GM21576 (cell line): ENCODE results near the gene BRAT1.

Experiments used
- ATAC-seq: cut with Tn5 transposase; IDR thresholded peaks from one replicate; pipeline ENCODE4 v1.9.1; 2021; ENCODE audit warnings: mild to moderate bottlenecking, moderate library complexity; ENCODE audit not compliant: unreplicated experiment

The BRAT1 gene

DNA sequence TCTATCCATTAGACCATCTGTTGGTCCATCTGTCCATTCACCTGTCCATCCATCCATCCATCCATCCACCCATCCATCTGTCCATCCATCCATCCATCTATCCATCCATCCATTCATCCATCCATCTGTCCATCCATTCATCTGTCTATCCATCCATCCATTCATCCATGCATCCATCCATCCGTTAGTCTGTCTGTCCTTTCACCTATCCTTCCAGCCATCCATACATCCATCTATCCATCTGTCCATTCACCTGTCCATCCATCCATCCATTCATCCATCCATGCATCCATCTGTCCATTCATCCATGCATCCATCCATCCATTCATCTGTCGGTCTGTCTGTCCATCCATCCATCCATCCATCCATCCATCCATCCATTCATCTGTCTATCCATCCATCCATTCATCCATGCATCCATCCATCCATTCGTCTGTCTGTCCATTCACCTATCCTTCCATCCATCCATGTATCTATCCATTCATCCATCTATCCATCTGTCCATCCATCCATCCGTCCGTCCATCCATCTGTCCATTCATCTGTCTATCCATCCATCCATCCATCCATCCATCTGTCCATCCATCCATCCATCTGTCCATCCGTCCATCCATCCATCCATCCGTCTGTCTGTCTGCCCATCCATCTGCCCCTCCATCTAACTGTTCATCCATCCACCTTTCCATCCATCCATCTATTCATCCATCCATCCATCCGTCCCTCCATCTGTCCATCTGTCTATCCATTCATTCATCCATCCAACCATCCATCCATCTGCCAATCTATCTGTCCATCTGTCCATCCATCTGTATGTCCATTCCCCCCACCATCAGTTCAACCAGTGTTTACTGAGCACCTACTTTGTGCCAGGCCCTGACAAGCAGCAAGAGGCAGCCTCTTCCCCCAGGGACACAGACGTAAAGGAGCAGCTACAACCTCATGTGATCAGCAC is 40.6 kb downstream of the BRAT1 start:
- ATAC-seq, result no peak

DNA sequence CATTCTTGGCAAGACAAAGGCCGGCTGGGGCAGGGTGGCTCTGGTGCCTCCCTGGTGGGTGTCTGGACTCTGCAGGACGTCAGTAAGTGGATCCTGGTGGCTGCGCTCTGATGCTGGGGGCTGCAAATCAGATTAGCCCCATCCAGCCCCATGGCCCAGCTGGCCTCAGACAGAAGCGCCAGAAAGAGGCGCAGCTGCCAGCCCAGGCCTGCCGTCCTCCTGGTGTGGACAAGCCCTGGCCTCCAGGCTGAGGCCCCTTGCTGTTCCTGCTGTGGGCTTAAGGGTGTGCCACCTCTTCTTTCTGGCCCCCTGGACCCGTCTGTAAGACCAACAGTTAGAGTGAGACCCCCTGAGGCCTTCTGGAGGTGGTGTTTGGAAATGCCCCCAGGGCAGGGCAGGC is 41.6 kb downstream of the BRAT1 start:
- no peak for ATAC-seq

DNA sequence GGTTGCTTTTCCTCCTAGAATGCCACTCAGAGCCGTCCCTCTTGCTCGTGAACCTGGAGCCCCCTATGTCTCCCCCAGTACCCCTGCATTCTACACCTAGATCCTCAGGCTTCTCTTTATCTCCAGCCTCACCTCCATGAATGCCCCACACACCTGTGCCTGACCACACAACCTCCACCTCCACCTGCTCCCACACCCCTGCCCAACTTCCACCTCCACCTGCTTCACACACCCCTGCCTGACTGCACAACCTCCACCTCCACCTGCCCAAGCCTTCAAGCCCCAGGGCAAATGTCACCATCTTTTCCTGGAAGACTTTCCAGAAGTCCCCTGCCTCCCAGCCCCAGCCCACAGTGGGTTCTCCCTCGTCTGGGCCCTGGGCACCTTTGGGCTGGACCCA is 42.6 kb downstream of the BRAT1 start:
- ATAC-seq, result no peak

DNA sequence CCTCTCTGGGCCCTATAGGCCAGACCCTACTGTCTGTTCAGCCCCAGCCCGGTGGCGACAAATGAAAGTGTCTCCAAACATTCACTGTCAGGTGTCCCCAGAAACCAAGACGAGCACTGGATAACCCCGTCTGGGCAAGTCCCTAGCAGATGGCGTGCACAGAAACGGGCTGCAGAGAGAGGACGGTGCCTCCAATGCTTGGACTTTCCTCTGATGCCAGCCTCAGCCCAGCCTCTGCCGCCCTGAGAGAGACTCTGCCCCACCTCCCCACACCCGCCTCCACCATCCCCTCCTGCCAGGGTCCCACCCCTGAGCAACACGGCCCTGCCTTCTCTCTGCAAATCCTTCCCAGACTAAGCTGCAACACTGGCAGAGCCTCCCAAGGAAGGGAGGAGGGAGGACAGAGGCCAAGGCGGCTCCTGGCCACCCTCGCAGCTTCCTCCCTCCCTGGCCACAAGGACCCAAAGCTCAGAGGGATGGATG is 43.1 kb downstream of the BRAT1 start:
- ATAC-seq, result no peak

DNA sequence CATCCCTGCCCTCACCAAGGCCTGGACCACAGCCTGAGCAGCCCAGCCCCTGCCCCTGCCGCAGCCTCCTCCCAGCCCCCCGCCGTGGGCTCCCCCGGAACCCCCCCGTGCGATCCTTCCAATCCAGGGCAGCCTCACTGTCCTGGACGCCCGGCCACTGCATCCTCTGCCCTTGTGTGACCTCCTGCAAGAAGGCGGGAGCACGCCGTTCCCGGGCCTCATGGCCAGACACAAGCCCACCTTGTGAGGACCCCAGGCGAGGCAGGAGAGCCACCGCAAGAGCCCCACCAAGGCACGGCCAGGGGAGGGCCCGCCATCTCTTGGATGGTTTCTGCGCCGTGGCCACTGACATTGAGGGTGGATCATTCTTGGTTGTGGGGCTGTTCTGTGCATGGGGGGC is 43.6 kb downstream of the BRAT1 start:
- ATAC-seq, result no peak

DNA sequence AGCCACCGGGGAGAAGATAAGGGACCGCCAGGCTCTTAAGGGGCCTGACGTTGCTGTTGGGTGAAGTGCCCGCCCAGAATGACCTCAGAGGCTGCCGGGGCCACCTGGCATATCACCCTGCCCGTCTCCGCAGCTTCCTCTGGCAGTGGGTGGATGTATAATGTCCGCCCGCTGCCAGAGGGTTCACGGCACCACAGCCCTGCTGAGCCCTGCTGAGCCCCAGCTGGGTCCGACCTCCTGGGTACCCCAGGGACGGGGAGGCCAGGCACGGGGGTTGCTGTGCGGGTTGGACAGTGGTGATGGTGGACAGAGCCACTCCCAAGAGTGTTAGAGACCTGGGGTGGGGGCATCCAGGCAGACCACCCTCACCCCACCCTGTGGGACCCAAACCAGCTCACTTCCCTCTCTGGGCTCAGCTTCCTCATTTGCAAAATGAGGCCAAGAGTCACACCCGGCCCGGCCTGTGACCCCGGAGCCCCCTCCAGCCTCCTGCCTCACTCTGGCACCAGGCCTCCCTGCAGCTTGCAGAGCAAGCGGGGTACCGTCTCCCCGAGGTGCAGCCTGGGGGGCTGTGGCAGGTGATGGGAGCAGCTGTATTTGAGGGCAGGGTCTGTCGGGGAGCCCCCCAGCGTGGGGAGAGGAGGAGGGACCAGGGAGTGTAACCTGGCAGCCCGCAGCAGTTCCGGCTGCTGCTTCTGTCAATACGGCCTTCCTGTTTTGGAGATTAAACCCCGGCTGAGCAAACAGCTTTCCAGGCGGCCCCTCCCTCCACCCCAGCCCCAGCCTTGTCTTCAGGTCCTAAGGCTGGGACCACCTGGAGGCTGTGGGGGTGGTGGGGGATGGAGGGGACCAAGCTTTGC is 44.2 kb downstream of the BRAT1 start:
- no peak for ATAC-seq

DNA sequence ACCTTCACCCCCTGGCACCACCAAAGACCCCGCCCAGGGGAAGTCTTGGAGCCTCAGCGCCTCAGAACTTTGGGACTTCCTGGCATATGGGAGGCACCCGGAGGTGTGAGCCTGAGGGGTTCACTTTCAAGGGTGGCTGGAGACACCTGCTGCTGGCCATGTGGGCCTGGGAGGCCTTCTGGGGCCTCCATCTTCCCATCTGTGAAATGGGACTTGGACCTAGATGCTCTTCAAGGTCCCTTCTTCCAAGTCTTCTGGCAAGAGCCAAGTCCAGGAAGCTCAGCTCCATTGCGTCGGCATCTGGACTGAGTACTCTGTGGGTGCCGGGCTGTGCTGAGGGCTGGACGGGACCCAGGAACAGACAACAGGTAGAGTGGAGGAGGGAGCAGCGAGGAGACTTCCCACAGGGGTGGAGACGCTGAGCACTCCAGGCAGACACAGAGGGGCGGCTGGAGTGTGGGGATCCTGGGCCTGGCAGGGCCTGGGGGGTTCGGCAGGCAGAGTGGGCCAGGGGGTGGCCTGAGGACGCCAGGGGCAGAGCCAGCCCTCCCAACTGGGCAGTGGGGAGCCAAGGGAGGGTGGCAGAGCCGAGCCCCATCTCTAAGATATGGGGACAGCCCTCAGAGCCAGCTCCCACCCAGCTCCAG is 45.1 kb downstream of the BRAT1 start:
- no peak for ATAC-seq

DNA sequence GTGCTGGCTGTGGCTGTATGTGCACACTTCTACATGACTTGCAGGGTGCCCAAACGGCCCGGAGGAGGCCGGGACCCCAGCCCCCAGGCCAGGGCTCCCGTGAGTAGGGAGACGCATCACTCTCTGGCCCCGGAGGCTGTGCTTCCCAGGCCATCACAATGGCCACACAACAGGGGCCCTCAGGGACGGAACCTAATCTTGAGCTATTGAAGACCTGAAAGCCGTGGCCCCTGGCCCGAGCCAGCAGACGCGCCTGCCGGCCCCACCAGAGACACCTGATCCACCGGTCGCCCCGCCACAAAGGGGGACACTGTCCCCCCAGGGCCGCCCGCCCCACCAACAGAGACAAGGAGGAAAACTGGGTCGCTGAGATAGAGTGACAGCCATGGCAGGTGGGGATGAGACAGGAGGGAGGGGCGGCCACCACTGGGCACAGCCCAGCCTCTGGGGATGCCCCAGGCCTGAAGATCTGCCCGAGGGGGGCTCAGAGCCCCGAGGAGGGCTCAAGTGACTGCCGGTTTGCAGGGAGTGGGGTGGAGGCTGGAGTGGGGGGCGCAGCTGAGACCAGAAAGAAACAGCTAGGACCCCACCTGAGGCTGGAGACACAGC is 45.9 kb downstream of the BRAT1 start:
- no peak for ATAC-seq

DNA sequence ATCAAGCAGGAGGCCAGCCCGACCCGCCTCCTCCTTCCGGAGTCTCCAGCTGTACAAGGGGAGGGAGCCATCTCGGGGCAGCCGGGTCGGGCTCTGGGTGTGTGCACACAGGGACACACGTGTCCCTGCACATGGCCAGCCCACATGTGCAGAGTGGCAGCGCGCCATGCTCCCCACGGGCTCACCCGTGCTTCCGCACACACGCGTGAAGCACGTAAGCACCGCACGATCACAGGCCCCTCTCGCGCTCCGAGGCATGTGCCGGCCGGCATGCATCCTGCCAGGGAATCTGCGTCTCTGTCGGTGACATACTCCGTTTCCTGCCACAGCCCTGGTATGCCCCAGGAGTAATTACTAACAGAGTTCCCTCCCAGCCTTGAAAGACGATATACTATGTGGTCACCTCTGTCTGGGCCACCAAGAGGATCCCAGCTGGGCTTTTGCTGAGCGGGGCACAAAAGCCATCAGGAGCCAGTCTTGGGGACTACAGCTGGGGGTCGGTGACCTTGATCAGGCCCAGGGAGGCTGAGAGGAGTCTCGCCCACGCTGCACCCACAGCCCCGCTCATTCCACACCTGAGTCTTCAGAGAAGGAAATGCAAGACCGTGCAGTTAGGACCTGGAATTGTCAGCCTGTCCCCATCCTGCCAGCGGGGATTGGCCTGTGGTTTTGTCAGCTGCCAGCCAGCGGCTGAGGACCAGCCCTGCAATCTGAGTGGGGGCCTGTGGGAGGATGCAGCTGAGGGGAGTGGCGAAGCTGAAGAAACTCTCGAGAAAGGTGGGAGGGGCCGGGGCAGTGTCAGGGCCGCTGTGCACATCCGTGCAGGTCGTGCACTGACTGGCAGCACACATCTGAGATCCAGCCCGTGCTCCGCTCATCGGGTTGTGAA is 46.8 kb downstream of the BRAT1 start:
- ATAC-seq, result no peak

DNA sequence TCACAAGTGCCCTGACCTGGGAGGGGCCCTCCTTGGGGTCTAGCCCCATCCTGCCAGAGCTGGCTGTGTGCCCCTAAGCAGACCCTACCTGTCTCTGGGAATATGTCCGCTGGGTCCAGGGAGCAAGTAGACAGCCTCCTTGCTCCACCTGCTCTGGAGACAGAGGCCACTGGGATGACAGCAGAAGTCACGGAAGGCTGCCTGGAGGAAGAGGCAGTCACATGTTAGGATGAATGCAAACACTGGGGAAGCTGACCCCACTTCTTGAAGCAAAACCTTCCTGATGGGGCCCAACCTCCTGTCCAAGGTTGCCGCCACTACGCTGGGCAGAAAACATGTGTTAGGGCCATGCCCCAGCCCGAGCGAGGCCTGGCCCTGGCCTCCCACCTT is 47.4 kb downstream of the BRAT1 start:
- ATAC-seq, result no peak

DNA sequence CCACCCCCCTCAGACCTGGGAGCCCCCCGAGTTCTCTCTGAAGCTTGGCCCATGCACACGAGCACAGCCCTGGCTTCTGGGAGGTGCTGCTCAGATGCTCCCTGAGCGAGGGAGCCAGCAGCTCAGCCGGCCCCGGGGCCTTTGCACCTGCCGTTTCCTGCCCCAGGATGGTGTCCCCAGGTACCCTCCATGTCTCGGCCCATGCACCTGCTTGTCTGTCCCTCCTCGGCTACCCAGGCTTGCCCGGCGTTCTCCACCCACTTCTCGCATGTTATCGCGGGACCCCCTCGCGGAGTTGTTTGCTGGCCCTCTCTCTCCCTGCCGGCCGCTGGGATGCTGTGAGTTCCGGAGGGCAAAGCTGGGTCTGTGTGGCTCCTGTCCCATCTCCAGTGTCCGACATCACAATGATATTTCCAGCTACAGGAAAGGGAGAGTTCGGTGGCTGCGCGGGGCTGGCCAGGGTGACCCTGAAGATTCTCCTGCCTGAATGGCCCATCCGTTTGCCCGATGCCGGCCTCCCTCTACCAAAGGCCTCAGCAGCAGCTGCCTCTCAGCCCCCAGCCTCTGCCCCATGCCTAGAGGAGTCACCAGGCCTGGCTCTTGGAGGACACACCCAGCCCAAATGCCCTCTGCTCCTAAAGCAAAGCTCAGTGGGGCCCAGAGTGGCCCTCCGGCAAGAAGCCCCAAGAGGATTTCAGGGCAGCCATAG is 48.0 kb downstream of the BRAT1 start:
- no peak for ATAC-seq

DNA sequence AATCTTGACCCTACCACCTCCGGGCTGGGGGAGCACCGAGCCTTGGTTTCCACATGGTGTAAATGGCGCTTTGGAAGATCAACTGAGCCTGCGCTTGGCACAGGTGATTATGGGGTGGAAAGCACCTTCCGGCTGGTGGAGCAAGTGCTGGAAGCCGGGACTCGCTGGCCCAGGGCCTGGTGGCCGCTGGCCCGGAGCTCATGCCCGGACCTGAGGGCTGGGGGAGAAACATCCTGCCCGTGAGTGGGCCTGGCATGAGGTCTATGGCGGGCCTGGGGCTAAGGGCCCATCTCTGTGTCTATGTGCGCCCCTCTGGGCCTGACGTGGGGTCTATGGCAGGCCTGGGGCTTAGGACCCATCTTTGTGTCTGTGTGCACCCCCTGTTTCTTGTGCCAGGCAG is 49.9 kb downstream of the BRAT1 start:
- no peak for ATAC-seq

DNA sequence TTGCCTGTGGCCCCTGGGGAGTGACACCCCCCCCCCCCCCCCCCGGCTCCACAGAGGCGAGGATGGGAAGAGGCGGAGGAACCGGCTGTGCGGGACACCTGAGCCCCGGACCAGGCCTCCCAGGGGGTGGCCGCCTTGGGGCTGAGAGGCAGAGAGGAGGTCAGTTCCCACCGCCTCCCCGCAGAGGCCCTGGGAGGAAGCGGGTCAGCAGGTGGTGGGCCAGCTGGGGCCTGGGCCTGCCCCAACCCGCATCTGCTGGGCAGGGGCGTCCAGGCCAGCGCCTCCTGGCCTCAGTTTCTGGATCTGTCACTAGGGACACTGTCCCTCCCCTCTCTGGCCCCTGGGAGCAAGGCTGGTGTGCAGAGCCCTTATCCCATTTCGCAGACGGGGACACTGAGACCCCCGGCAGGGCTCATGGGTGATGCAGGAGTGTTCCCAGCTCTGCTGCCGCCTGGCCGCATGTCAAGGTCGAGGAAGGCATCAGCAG is 50.4 kb downstream of the BRAT1 start:
- no peak for ATAC-seq

DNA sequence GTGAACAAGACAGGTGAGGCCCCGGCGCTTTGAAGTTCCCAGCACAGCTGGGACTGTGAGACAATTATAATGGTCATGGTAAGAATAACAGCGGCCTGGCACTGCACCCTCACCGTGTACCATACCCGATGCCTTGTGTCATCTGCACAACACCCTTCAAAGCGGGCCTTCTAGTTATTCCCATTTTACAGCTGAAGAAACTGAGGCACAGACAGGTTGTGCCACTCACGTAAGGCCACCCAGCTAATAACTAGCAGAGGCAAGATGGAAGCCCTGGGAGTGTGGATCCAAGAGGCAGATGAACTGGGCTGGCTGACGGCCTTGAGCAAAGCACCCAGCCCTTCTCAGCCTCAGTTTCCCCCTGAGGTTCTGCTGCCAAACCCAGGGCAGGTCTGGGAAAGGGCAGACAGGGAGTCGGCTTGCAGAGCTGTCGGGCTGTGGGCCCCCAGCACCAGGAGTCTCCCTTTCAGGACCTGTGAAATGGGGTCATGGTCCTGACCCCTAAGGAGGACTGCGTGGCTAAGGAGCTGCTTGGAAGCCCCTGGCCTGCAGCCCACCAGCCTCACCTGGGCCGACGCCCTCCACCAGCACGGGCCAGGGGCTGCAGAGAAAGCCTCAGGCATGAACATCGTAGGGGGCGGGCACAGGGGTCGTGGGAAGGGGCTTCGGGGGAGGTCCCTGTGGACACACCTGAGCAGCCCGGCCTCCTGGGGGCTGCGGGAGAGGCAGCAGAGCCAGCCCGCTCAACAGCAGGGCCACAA is 51.0 kb downstream of the BRAT1 start:
- ATAC-seq, result no peak

DNA sequence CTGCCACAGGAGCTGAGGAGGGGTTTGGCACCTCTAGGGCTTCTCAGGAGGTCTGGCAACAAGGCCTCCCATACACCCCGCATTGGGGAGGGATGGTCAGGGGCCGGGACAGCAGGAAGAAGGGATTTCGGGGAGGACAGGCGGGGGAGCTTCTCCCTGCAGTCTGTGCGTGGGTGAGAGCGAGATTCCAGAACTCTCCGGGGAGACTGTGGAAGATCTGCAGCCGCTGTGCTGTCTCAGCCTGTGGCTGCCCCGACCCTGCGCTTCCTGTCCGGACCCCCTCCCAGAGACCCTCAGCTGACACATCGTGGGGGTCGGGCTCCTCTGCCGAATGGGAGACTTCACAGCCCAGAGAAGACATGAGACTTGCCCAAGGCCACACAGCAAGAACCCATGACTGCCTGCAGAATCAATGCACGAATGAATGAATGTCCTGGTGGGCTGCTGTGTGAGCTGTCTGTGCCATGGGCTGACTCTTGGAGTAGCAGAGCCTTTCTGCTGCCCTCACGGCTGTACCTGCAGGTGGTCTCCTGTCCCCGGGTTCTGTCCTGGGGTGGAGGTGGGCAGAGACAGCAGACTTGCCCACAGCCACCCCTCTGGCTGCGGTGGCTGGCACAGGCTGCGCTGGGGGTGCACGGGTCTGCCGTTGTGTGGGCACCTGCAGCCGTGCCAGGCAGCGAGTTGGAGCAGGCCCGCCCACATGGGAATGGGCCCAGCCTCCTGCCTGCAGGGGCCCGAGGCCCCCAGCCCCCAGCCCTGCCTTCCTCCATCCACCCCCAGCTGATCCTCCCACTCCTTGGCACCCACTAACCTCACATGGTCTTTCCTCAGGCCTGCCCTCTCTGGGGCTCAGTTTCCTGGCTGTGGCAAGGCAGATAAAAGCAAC is 52.0 kb downstream of the BRAT1 start:
- no peak for ATAC-seq

DNA sequence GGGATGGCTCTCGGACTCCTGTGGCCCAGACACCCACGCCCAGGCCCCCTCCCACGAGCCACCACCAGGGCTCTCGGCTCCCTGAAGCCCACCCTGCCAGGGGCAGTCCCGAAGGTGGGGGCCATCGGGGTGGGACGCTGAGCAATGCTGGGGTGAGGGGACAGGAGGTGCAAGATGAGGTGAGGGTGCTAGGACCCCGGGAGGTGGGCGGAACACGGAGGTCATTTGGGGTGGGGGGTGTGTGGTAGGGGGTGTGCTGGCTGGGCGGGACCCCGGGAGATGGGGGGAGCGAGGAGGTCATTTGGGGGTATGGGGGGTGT is 52.7 kb downstream of the BRAT1 start:
- no peak for ATAC-seq

DNA sequence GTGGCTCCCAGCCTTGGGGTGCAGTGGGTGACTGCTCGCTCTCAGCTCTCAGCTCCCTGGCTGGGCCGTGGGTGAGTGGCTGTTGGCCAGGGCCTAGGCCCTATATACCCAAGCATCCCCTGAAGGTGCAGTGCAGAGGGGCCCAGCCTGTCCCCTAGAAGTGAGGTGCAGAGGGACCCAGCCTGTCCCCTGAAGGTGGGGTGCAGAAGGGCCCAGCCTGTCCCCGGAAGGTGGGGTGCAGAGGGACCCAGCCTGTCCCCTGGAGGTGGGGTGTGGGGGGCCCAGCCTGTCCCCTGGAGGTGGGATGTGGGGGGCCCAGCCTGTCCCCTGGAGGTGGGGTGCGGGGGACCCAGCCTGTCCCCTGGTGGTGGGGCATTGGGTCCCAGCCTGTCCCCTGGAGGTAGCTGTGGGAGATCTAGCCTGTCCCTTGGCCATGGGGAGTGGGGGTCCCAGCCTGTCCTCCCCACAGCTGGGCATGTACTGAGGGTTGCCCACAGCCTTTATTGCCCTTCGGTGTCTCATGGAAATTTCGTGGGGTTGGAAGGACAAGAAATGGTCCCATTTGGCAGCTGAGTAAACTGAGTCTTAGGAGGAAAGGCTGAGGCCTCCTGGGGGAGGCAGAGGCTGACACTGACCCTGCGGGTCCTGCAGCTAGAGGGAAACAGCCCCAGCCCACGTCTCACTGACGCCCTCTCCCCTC is 53.2 kb downstream of the BRAT1 start:
- ATAC-seq, result no peak
